GM23338 (cell line): ENCODE measurements around the gene CCS. TPM values are rescaled to one million over a fixed set of nuclear protein-coding genes. Genes with fewer than 3 reads are reported as not detected.

ENCODE experiments used
- ATAC-seq: fragments of 200-7000 bp; cut with Tn5 transposase; 3 replicates; pipeline ENCODE4 v1.9.1; 2020
- DNase-seq: peaks from one replicate; pipeline ENCODE4 v3.0.0-alpha.2; 2015; ENCODE audit warnings: low spot score
- H2AFZ ChIP-seq: fragments of 200-600 bp; sonication (generic); 2 replicates; pipeline ENCODE4 v1.8.0; 2016; ENCODE audit warnings: antibody characterized with exemption, mild to moderate bottlenecking, moderate library complexity
- H3F3A ChIP-seq: fragments of 200-600 bp; sonication (generic); replicated peaks from 2 replicates; pipeline ENCODE4 v1.8.0; 2017; ENCODE audit warnings: antibody characterized with exemption, mixed run types, low read depth
- H3K27ac ChIP-seq: fragments of 200-600 bp; sonication (generic); 2 replicates; pipeline ENCODE4 v1.6.1; 2016; ENCODE audit warnings: low read depth
- H3K27me3 ChIP-seq: fragments of 200-600 bp; sonication (generic); 2 replicates; pipeline ENCODE4 v1.8.0; 2016; ENCODE audit warnings: mild to moderate bottlenecking, mixed run types, moderate library complexity; ENCODE audit not compliant: insufficient read depth
- H3K36me3 ChIP-seq: fragments of 200-600 bp; sonication (generic); 2 replicates; pipeline ENCODE4 v1.8.0; 2016; ENCODE audit warnings: mild to moderate bottlenecking; ENCODE audit not compliant: insufficient read depth
- H3K4me1 ChIP-seq: fragments of 200-600 bp; sonication (generic); 2 replicates; pipeline ENCODE4 v1.8.0; 2016; ENCODE audit warnings: mild to moderate bottlenecking, moderate library complexity; ENCODE audit not compliant: insufficient read depth
- H3K4me2 ChIP-seq: fragments of 200-600 bp; sonication (generic); 2 replicates; pipeline ENCODE4 v1.7.1; 2017; ENCODE audit warnings: mixed run types
- H3K4me3 ChIP-seq: fragments of 200-600 bp; sonication (generic); 2 replicates; pipeline ENCODE4 v1.6.1; 2016; ENCODE audit warnings: mixed run types
- H3K79me2 ChIP-seq: fragments of 200-600 bp; sonication (generic); replicated peaks from 2 replicates; pipeline ENCODE4 v1.8.0; 2017; ENCODE audit warnings: mild to moderate bottlenecking; ENCODE audit not compliant: insufficient read depth
- H3K9me2 ChIP-seq: fragments of 200-600 bp; sonication (generic); 2 replicates; pipeline ENCODE4 v1.8.0; 2017; ENCODE audit not compliant: insufficient read depth
- H4K20me1 ChIP-seq: fragments of 200-600 bp; sonication (generic); replicated peaks from 2 replicates; pipeline ENCODE4 v1.8.0; 2017; ENCODE audit warnings: mild to moderate bottlenecking; ENCODE audit not compliant: insufficient read depth
- H3K27ac Mint-ChIP-seq: 2 replicates; pipeline ENCODE4 v1.8.0; 2020; ENCODE audit warnings: inconsistent platforms, mild to moderate bottlenecking, moderate library complexity, mixed read lengths
- H3K27me3 Mint-ChIP-seq: 3 replicates; pipeline ENCODE4 v1.8.0; 2022; ENCODE audit warnings: low read depth, mild to moderate bottlenecking, moderate library complexity, mixed read lengths, inconsistent platforms; ENCODE audit not compliant: insufficient read depth, poor library complexity
- H3K36me3 Mint-ChIP-seq: 3 replicates; pipeline ENCODE4 v1.8.0; 2021; ENCODE audit warnings: low read depth, mild to moderate bottlenecking, inconsistent platforms, moderate library complexity, mixed read lengths
- H3K4me1 Mint-ChIP-seq: 3 replicates; pipeline ENCODE4 v1.8.0; 2020; ENCODE audit warnings: mild to moderate bottlenecking, inconsistent platforms, mixed read lengths
- H3K4me3 Mint-ChIP-seq: 3 replicates; pipeline ENCODE4 v1.8.0; 2021; ENCODE audit warnings: moderate library complexity, mild to moderate bottlenecking, inconsistent platforms, mixed read lengths
- H3K9me3 Mint-ChIP-seq: 3 replicates; pipeline ENCODE4 v1.8.0; 2020; ENCODE audit warnings: moderate library complexity, mild to moderate bottlenecking, inconsistent platforms, mixed read lengths
- JUNB ChIP-seq: IDR thresholded peaks from one replicate; pipeline ENCODE4 v1.6.1; 2016; ENCODE audit warnings: antibody characterized with exemption; ENCODE audit not compliant: unreplicated experiment
- POLR2AphosphoS5 ChIP-seq: IDR thresholded peaks from 2 replicates; pipeline ENCODE4 v1.6.1; 2016; ENCODE audit warnings: antibody characterized with exemption, low read depth
- STAT1 ChIP-seq: IDR thresholded peaks from one replicate; pipeline ENCODE4 v1.6.1; 2016; ENCODE audit warnings: antibody characterized with exemption; ENCODE audit not compliant: unreplicated experiment
- ZNF114 ChIP-seq: fragments of 250-450 bp; sonication (Bioruptor Pico); IDR thresholded peaks from 2 replicates; pipeline ENCODE4 v1.5.0; 2020; ENCODE audit warnings: mild to moderate bottlenecking, moderate library complexity
- ZNF331 ChIP-seq: fragments of 250-450 bp; sonication (Bioruptor Pico); IDR thresholded peaks from 2 replicates; pipeline ENCODE4 v1.5.0; 2020; ENCODE audit warnings: low read depth, mild to moderate bottlenecking, moderate library complexity
- polyA plus RNA-seq: library from polyadenylated mRNA; unstranded; fragments of >200 nt; fragmentation: Nextera tagmentation; extraction: Ambion mirVana; gene quantifications from 2 replicates; pipeline ENCODE4 v1.2.1, GENCODE V29; 2016
- total RNA-seq: library from RNA; depleted of rRNA; stranded (reverse); fragments of >200 nt; shearing (Covaris generic); gene quantifications from 2 replicates; pipeline ENCODE4 v1.2.3, GENCODE V29; 2014
- TF ChIP-seq, protein P1 (sequence below): fragments of 250-450 bp; sonication (Bioruptor Pico); IDR thresholded peaks from 2 replicates; pipeline ENCODE4 v1.5.0; 2020; ENCODE audit warnings: mild to moderate bottlenecking, moderate library complexity
- TF ChIP-seq, protein P2 (sequence below): IDR thresholded peaks from 2 replicates; pipeline ENCODE4 v1.6.1; 2016; ENCODE audit warnings: antibody characterized with exemption

Gene CCS
- total and polyA plus RNA-seq, 2 experiments from 2014 or later = 36.1 to 60.7 TPM

DNA sequence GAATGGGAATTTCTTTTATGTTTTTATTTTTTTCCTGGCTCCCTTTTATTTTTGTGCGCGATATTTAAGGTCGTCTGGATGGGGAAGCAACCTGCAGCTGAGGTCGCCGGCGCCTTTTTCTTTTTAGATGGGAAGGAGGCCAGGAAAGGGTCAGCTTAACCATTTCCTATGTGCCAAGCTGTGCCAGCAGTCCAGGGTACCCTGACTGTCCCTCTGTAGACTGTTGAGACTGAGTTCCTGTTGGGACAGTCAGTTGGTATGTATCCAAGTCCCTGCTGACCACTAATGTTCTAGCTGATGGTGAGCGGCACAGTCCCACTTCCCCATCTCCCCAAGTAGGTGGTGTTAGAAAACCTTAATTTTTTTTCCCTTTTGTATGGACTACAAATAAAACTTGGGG, 33.9 kb downstream of the CCS start (continued):
- TF ChIP-seq, protein P1, sequence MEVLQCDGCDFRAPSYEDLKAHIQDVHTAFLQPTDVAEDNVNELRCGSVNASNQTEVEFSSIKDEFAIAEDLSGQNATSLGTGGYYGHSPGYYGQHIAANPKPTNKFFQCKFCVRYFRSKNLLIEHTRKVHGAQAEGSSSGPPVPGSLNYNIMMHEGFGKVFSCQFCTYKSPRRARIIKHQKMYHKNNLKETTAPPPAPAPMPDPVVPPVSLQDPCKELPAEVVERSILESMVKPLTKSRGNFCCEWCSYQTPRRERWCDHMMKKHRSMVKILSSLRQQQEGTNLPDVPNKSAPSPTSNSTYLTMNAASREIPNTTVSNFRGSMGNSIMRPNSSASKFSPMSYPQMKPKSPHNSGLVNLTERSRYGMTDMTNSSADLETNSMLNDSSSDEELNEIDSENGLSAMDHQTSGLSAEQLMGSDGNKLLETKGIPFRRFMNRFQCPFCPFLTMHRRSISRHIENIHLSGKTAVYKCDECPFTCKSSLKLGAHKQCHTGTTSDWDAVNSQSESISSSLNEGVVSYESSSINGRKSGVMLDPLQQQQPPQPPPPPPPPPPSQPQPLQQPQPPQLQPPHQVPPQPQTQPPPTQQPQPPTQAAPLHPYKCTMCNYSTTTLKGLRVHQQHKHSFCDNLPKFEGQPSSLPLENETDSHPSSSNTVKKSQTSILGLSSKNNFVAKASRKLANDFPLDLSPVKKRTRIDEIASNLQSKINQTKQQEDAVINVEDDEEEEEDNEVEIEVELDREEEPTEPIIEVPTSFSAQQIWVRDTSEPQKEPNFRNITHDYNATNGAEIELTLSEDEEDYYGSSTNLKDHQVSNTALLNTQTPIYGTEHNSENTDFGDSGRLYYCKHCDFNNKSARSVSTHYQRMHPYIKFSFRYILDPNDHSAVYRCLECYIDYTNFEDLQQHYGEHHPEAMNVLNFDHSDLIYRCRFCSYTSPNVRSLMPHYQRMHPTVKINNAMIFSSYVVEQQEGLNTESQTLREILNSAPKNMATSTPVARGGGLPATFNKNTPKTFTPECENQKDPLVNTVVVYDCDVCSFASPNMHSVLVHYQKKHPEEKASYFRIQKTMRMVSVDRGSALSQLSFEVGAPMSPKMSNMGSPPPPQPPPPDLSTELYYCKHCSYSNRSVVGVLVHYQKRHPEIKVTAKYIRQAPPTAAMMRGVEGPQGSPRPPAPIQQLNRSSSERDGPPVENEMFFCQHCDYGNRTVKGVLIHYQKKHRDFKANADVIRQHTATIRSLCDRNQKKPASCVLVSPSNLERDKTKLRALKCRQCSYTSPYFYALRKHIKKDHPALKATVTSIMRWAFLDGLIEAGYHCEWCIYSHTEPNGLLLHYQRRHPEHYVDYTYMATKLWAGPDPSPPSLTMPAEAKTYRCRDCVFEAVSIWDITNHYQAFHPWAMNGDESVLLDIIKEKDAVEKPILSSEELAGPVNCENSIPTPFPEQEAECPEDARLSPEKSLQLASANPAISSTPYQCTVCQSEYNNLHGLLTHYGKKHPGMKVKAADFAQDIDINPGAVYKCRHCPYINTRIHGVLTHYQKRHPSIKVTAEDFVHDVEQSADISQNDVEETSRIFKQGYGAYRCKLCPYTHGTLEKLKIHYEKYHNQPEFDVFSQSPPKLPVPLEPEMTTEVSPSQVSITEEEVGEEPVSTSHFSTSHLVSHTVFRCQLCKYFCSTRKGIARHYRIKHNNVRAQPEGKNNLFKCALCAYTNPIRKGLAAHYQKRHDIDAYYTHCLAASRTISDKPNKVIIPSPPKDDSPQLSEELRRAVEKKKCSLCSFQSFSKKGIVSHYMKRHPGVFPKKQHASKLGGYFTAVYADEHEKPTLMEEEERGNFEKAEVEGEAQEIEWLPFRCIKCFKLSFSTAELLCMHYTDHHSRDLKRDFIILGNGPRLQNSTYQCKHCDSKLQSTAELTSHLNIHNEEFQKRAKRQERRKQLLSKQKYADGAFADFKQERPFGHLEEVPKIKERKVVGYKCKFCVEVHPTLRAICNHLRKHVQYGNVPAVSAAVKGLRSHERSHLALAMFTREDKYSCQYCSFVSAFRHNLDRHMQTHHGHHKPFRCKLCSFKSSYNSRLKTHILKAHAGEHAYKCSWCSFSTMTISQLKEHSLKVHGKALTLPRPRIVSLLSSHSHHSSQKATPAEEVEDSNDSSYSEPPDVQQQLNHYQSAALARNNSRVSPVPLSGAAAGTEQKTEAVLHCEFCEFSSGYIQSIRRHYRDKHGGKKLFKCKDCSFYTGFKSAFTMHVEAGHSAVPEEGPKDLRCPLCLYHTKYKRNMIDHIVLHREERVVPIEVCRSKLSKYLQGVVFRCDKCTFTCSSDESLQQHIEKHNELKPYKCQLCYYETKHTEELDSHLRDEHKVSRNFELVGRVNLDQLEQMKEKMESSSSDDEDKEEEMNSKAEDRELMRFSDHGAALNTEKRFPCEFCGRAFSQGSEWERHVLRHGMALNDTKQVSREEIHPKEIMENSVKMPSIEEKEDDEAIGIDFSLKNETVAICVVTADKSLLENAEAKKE (CRISPR knock-in tag) = no peak
- TF ChIP-seq, protein P2, sequence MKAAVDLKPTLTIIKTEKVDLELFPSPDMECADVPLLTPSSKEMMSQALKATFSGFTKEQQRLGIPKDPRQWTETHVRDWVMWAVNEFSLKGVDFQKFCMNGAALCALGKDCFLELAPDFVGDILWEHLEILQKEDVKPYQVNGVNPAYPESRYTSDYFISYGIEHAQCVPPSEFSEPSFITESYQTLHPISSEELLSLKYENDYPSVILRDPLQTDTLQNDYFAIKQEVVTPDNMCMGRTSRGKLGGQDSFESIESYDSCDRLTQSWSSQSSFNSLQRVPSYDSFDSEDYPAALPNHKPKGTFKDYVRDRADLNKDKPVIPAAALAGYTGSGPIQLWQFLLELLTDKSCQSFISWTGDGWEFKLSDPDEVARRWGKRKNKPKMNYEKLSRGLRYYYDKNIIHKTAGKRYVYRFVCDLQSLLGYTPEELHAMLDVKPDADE = no peak

DNA sequence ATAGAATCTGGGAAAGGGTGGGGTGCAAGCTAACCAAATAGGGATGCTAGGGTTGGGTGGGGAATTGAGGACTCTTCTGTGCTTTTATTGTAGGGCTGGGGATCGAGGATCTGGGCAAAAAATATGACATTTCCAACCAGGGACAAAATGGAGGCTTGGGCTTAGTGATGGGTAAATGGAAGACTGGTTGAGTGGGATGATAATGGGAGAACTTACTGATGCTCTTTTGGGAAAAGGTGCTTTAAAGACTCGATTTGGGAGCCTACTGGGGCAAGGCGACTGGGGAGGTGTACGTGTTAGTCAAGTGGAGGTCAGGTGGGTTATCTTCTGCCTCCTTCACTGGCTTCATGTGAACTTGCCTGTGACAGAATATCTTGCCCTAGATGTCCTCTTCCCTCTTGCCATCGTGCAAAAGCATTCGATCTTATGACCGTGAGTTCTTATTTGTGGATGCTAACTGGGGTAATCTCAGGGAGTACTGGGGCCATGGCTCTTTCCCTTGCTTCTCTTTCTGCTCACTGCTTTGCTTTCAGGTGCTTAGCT, 35.1 kb downstream of the CCS start:
- Histone ChIP-seq H3K36me3 (peaks cover 58% of the 10 kb centered on the region), H3K27ac (no peak overlapping the region), H3K4me3 (no peak overlapping the region), H2AFZ (no peak overlapping the region), H3K4me2 (no peak overlapping the region), H3K79me2 (peaks cover 100% of the 10 kb centered on the region), H3K9me2 (no peaks in the 10 kb centered on the region), H3F3A (peaks cover 28% of the 10 kb centered on the region), H4K20me1 (peaks cover 79% of the 10 kb centered on the region), H3K4me1 (no peaks in the 10 kb centered on the region), H3K27me3 (no peaks in the 10 kb centered on the region)
- no peaks in the 10 kb centered on the region for H3K9me3 Mint-ChIP-seq
- no peaks in the 10 kb centered on the region for H3K4me1 Mint-ChIP-seq
- H3K27ac Mint-ChIP-seq = no peak overlapping the region
- H3K27me3 Mint-ChIP-seq = peaks cover 9% of the 10 kb centered on the region
- peaks cover 89% of the 10 kb centered on the region for H3K36me3 Mint-ChIP-seq
- H3K4me3 Mint-ChIP-seq = no peak overlapping the region; the same call in 2 of the 3 replicates
- no peak for DNase-seq
- no peak for ATAC-seq
- TF ChIP-seq, protein P1 (CRISPR knock-in tag) = no peak
- TF ChIP-seq JUNB (no peak), ZNF114 (CRISPR knock-in tag) (no peak), STAT1 (no peak), ZNF331 (no peak), POLR2AphosphoS5 (no peak)
